K562 (cell line): ENCODE measurements around the gene CAPN2. TPM values are rescaled to one million over a fixed set of nuclear protein-coding genes. Genes with fewer than 3 reads are reported as not detected.

ENCODE experiments used
- CREBBP ChIP-seq: IDR thresholded peaks from one replicate; pipeline ENCODE4 v1.6.1; 2012; ENCODE audit warnings: low read depth, mild to moderate bottlenecking, control low read depth, inconsistent platforms, low read length
- ELK1 ChIP-seq: sonication (generic); formaldehyde crosslinking; IDR thresholded peaks from 2 replicates; pipeline ENCODE4 v1.8.1; 2022; ENCODE audit warnings: missing genetic modification reagents
- ERF ChIP-seq: fragments of 450-650 bp; formaldehyde crosslinking; IDR thresholded peaks from 2 replicates; pipeline ENCODE4 v1.4.0; 2020; ENCODE audit warnings: mild to moderate bottlenecking, mixed read lengths
- ESRRB ChIP-seq: fragments of 250-450 bp; sonication (Bioruptor Pico); IDR thresholded peaks from 2 replicates; pipeline ENCODE4 v1.5.0; 2020; ENCODE audit warnings: mild to moderate bottlenecking, moderate library complexity, borderline replicate concordance
- EWSR1 ChIP-seq: fragments of 450-650 bp; IDR thresholded peaks from 2 replicates; pipeline ENCODE4 v1.6.1; 2018; ENCODE audit warnings: borderline replicate concordance, mild to moderate bottlenecking, low read depth, moderate library complexity; ENCODE audit not compliant: partially characterized antibody
- GTF3C2 ChIP-seq: IDR thresholded peaks from 3 replicates; pipeline ENCODE4 v1.6.1; 2011; ENCODE audit warnings: borderline replicate concordance, mild to moderate bottlenecking, moderate library complexity; ENCODE audit not compliant: insufficient read length; ENCODE audit errors: extremely low read depth
- KDM2B ChIP-seq: fragments of 250-450 bp; sonication (Bioruptor Pico); IDR thresholded peaks from 2 replicates; pipeline ENCODE4 v1.8.0; 2021; ENCODE audit warnings: mild to moderate bottlenecking, moderate library complexity
- MLX ChIP-seq, 2 experiments: fragments of 450-650 bp in 1 of 2; sonication (generic) in 1 of 2; formaldehyde crosslinking; conservative IDR thresholded peaks; 2 replicates each; pipeline versions ENCODE4 v1.4.0 to v1.8.1; 2020 to 2022; ENCODE audit warnings: mild to moderate bottlenecking in 1 of 2, missing genetic modification reagents in 1 of 2
- NFXL1 ChIP-seq: fragments of 450-650 bp; formaldehyde crosslinking; IDR thresholded peaks from 2 replicates; pipeline ENCODE4 v1.4.0; 2021; ENCODE audit warnings: mild to moderate bottlenecking
- NFYB ChIP-seq: IDR thresholded peaks from 2 replicates; pipeline ENCODE4 v1.6.1; 2011; ENCODE audit warnings: mild to moderate bottlenecking, moderate library complexity; ENCODE audit not compliant: insufficient read length; ENCODE audit errors: extremely low read depth
- NR1H2 ChIP-seq: sonication (generic); formaldehyde crosslinking; IDR thresholded peaks from 2 replicates; pipeline ENCODE4 v1.4.0; 2020; ENCODE audit warnings: mild to moderate bottlenecking, missing genetic modification reagents
- RBM25 ChIP-seq: fragments of 200-400 bp; formaldehyde crosslinking; IDR thresholded peaks from 2 replicates; pipeline ENCODE4 v1.6.1; 2018; ENCODE audit warnings: low read length, low read depth, moderate library complexity; ENCODE audit not compliant: severe bottlenecking
- SMARCA4 ChIP-seq: fragments of 450-650 bp; IDR thresholded peaks from 2 replicates; pipeline ENCODE4 v1.6.1; 2016
- SREBF1 ChIP-seq: fragments of 150-350 bp; IDR thresholded peaks from 2 replicates; pipeline ENCODE4 v1.6.1; 2014; ENCODE audit warnings: antibody characterized with exemption, low read depth, low read length, borderline replicate concordance
- TAF15 ChIP-seq: fragments of 200-400 bp; formaldehyde crosslinking; IDR thresholded peaks from 2 replicates; pipeline ENCODE4 v1.6.1; 2017; ENCODE audit warnings: mild to moderate bottlenecking, low read depth, low read length, moderate library complexity
- TAF9B ChIP-seq: fragments of 450-650 bp; IDR thresholded peaks from 2 replicates; pipeline ENCODE4 v1.6.1; 2018; ENCODE audit warnings: mild to moderate bottlenecking; ENCODE audit not compliant: partially characterized antibody
- ZBTB9 ChIP-seq: fragments of 450-650 bp; formaldehyde crosslinking; IDR thresholded peaks from 2 replicates; pipeline ENCODE4 v1.4.0; 2020; ENCODE audit warnings: mild to moderate bottlenecking, moderate library complexity
- ZFP30 ChIP-seq: fragments of 250-450 bp; sonication (Bioruptor Pico); IDR thresholded peaks from 2 replicates; pipeline ENCODE4 v1.8.0; 2022; ENCODE audit warnings: moderate library complexity, mild to moderate bottlenecking, inconsistent platforms, borderline replicate concordance
- ZNF449 ChIP-seq: fragments of 250-450 bp; sonication (Bioruptor Pico); IDR thresholded peaks from 2 replicates; pipeline ENCODE4 v1.8.0; 2022; ENCODE audit warnings: moderate library complexity, mild to moderate bottlenecking, inconsistent platforms
- ZNF696 ChIP-seq: fragments of 250-450 bp; sonication (Bioruptor Pico); conservative IDR thresholded peaks from 2 replicates; pipeline ENCODE4 v1.4.0; 2020; ENCODE audit warnings: mild to moderate bottlenecking, moderate library complexity
- polyA plus RNA-seq, 8 experiments: library from polyadenylated mRNA; depleted of rRNA in 4 of 8; stranded (reverse) in 5 of 8; unstranded in 3 of 8; fragments of >200 nt; fragmentation: Nextera tagmentation in 2 of 8; fragmentation: Illumina TruSeq in 1 of 8; extraction: Ambion mirVana in 2 of 8; extraction: Trizol in 1 of 8; gene quantifications; 2 replicates each; pipeline versions ENCODE4 v1.2.1 to v1.2.3, GENCODE V29; 2011 to 2014; ENCODE audit warnings: inconsistent platforms in 1 of 8, missing spikeins in 1 of 8
- total RNA-seq, 7 experiments: library from RNA; depleted of rRNA in 6 of 7; stranded (reverse); fragments of >200 nt in 6 of 7; fragmentation: Illumina TruSeq in 2 of 7; extraction: Trizol in 2 of 7; gene quantifications; 2 replicates each; pipeline versions ENCODE4 v1.2.1 to v1.2.3, GENCODE V29; 2011 to 2021; ENCODE audit warnings: low replicate concordance in 1 of 7

Gene CAPN2
- total and polyA plus RNA-seq, 9 of the 15 experiments (the other 6 are each of a cell fraction or from before 2014, with no cell fraction given) = 24.6 to 157 (median 101) TPM

- TF ChIP-seq GTF3C2 (no peak), ZNF696 (CRISPR knock-in tag) (no peak), ERF (CRISPR knock-in tag) (0 out of 2 replicates have a peak, but pooled peaks have one; percentile 61), CREBBP (no peak), ESRRB (CRISPR knock-in tag) (no peak), KDM2B (no peak), EWSR1 (no peak), NFYB (no peak), SREBF1 (no peak), NR1H2 (CRISPR knock-in tag) (no peak), ELK1 (no peak), ZFP30 (no peak), ZBTB9 (CRISPR knock-in tag) (no peak), NFXL1 (CRISPR knock-in tag) (0 out of 2 replicates have a peak, but pooled peaks have one; percentile 41), RBM25 (peak; percentile 44), ZNF449 (CRISPR knock-in tag) (no peak), MLX (CRISPR knock-in tag; conservative IDR thresholded peaks at IDR 0.05) (no peak), TAF15 (no peak), TAF9B (no peak), SMARCA4 (peak; percentile 88)
Observed at GRCh38 chr1:223678841-223679240, 33.5 kb upstream of the CAPN2 start (continued).
